K562 (cell line): ENCODE results near the gene BAZ2A.

Experiments used
- ATF4 ChIP-seq: fragments of 450-650 bp; formaldehyde crosslinking; IDR thresholded peaks from 2 replicates; pipeline ENCODE4 v1.4.0; 2022; ENCODE audit warnings: mild to moderate bottlenecking, moderate library complexity
- BACH1 ChIP-seq: fragments of 200-800 bp; sonication (Bioruptor generic); IDR thresholded peaks from 2 replicates; pipeline ENCODE4 v1.6.1; 2016; ENCODE audit warnings: missing genetic modification characterization, missing compliant biosample characterization
- HSF4 ChIP-seq: fragments of 250-450 bp; sonication (Bioruptor Pico); IDR thresholded peaks from 2 replicates; pipeline ENCODE4 v2.1.2; 2022; ENCODE audit warnings: mild to moderate bottlenecking, moderate library complexity, borderline replicate concordance
- MAZ ChIP-seq, 2 experiments: fragments of 450-650 bp in 1 of 2; sonication (generic) in 1 of 2; formaldehyde crosslinking; IDR thresholded peaks in 1 of 2; conservative IDR thresholded peaks in 1 of 2; 2 replicates each; pipeline versions ENCODE4 v1.4.0 to v1.5.0; 2020; ENCODE audit warnings: mild to moderate bottlenecking in 1 of 2, missing genetic modification reagents in 1 of 2
- MIER1 ChIP-seq: fragments of 450-650 bp; IDR thresholded peaks from 2 replicates; pipeline ENCODE4 v1.6.1; 2016; ENCODE audit warnings: antibody characterized with exemption, mild to moderate bottlenecking, low read depth
- NBN ChIP-seq: fragments of 450-650 bp; IDR thresholded peaks from 2 replicates; pipeline ENCODE4 v1.6.1; 2016; ENCODE audit warnings: low read depth, mild to moderate bottlenecking
- REST ChIP-seq, 2 experiments: fragments of 450-650 bp; formaldehyde crosslinking in 1 of 2; IDR thresholded peaks; 2 replicates each; pipeline versions ENCODE4 v1.4.0 to v1.6.1; 2014 to 2020; ENCODE audit warnings: mild to moderate bottlenecking in 2 of 2, borderline replicate concordance in 1 of 2, low read depth in 1 of 2
- ZBTB33 ChIP-seq: sonication (generic); formaldehyde crosslinking; IDR thresholded peaks from 2 replicates; pipeline ENCODE4 v1.8.1; 2023; ENCODE audit warnings: mild to moderate bottlenecking, missing genetic modification reagents
- ZNF174 ChIP-seq: fragments of 250-450 bp; sonication (Bioruptor Pico); IDR thresholded peaks from 2 replicates; pipeline ENCODE4 v1.4.0; 2020; ENCODE audit warnings: mild to moderate bottlenecking

GRCh38 chr12:56604355-56604754 is 25.8 kb downstream of the BAZ2A start:
- no peak for TF ChIP-seq NBN
- TF ChIP-seq REST (IDR thresholded peaks at IDR 0.05; ENCODE audit: borderline replicate concordance), result no peak
- TF ChIP-seq REST (CRISPR knock-in tag; IDR thresholded peaks at IDR 0.05; ENCODE audit: low read depth), result no peak
- TF ChIP-seq MIER1, result no peak
- no peak for TF ChIP-seq MAZ (CRISPR knock-in tag; conservative IDR thresholded peaks at IDR 0.05 in 1 of 2, IDR thresholded peaks at IDR 0.05 in 1 of 2)
- no peak for TF ChIP-seq ATF4 (CRISPR knock-in tag)
- no peak for TF ChIP-seq BACH1 (tag)
- TF ChIP-seq HSF4 (CRISPR knock-in tag), result no peak
- TF ChIP-seq ZNF174, result no peak
- TF ChIP-seq ZBTB33, result no peak
